NCI-H2171 (cell line): ENCODE data around the gene DENND2A.
"Not testable (repeated sequence)": the region's sequence is repeated elsewhere in the genome, so short reads cannot be mapped to it uniquely, and the experiment has no call there.

Experiments
- DNase-seq: peaks from one replicate; lab custom pipeline; 2025; lab: John Stamatoyannopoulos, UW

The DENND2A gene

DNA sequence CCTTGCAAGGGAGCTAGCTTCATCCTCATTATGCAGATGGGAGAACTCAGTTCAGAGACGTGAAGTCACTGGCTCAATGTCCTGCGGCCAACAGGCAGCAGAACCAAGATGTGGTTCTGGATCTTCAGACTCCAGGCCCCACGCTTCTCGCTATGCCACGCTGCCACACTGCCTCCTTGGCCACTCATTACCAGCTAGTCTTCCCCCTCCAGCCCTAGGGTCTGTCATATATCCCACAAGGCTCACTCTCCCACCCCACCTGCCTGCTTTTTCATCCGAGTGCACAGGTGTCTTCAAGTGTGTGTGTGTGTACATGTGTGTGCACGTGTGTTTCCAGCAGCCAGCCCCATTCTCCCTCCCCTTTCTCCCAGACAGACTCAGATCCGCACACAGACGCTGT lies 53.4 kb downstream of the DENND2A start:
- no peak for DNase-seq

DNA sequence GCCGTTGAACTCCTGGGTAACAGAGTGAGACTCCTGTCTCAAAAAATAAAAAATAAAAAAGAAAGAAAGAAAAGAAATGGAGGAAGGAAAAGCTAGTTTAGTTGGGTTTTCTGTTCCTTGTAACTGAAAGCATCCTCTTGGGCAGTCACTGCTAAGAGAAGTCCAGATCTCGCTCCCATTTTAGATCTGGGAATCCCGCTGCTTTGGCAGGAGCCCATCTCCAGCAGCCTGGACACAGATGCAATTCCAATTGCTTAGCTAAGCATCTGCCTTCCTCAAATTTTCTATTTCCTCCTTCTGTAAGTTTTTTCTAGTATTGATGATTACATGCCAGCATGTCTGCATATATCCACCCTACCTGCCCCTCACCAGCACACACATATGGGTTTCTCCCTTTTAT lies 54.1 kb downstream of the DENND2A start:
- DNase-seq = no peak

DNA sequence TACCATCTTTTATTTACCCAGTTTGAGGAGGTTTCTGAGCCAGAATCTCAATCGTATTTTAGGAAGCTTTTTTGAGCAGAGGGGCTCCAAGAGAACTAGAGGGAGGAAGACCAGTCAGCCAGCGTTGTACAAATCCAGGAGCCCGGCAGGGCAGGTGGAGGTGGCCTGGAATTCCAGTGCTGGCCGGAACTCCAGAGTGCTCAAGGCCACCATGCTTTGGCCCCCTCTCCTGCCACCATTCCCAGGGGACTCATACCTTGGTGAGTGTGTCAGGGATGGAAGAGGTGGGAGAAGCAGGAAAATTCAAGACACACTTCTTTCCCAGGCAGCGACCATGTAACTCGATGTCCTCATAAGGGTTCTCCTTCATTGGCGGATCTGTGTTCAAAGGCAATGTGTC lies 55.3 kb downstream of the DENND2A start:
- DNase-seq = no peak

DNA sequence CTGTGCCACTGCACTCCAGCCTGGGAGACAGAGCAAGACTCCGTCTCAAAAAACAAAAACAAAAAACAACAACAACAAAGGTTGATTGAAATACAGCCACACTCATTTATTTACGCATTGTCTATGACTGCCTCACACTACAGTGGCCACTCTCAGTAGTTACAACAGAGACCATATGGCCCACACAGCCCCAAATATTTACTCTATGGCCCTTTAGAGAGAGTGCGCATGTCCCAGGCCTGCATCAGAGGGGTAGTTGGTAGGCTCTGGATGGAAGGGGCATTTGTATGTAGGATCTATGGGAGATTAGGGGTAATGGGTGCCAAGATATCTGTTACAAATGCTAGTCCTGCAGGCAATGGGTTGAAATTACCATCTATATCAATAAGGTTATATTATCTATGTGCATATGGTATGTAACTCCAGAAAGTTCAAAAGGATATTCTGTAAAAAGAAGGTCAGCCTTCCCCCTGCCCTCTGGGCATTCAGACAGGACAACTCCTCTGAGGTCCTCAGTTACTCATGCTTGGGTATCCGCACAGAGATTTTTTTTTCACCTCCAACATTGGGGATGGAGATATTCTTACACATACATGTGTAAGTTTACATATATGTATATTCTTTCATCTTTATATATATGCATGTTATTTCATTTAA lies 56.3 kb downstream of the DENND2A start:
- no peak for DNase-seq

DNA sequence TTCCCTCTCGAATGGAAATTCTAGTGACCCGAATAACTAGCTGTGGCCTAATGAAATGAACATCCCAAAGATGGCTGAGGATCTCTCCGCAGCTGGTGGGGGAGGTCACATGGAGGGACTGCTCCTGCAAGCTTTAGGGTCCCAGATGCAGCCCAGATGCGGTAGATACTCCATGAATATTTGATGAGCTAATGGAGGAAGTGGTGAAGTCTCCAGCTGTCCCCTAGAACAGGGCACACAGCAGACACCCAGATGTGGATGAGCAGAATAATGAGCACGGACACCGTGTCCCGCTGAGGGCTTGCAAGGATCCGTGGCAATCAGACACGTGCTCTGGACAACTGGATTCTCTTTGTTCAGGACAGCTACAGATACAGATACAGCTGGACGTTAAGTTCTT lies 59.2 kb downstream of the DENND2A start:
- no peak for DNase-seq

DNA sequence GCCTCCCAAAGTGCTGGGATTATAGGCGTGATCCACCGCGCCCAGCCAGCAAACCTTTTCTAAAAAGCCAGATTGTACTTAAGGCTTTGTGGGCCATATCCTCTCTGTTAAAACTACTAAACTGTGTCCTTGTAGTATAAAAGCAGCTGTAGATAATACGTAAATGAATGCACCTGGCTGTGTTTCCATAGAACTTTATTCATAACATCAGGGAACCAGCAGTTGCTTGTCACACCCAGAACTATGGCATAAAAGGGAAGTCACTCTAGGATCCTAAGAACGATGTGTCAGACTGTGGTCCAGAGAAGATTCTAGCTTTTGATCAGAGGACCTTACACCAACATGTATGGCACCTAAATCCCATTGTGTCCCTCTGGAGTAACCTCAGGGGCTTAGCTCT lies 63.0 kb downstream of the DENND2A start:
- no peak for DNase-seq

DNA sequence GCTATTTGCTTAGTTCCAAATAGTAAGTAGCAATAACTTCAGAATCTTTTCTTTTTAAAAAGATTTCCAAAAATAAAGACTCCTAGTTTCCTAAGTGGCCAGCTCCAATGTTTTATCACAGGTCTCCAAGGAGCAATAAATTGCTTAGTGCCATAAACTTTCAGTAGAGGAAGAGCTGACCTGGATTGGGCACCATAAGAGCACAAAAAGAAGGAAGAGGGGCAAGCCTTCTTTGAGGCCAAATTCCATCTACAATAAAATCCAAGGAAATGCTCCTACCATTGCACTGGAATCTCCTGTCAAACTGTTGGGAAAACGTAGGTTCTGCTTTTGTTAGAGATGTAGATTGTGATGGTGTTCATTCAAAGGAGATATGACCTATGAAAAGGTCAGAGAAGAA lies 64.0 kb downstream of the DENND2A start:
- DNase-seq = no peak

DNA sequence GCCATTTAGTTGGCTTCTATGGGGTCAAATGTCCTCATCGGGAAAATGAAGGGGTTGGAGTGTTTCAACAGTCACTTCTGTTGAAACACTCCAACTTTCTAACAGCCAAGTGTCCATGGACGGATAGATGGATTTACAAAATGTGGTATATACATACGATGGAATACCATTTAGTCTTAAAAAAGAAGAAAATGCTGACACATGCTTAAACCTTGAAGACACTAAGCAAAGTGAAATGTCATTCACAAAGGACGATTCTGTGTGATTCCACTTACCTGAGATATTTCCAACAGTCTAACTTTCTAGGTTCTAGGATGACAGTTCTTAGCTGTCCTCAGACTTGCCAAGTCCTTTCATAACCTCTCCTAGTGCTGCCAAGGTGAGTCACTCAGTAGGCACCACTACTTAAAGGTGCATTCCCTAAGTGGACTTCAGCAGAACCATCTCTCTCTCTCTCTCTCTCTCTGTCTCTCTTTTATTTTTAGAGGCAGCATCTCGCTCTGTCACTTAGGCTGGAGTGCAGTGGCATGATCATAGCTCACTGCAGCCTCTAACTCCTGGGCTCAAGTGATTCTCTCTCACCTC lies 69.0 kb downstream of the DENND2A start:
- no peak for DNase-seq

DNA sequence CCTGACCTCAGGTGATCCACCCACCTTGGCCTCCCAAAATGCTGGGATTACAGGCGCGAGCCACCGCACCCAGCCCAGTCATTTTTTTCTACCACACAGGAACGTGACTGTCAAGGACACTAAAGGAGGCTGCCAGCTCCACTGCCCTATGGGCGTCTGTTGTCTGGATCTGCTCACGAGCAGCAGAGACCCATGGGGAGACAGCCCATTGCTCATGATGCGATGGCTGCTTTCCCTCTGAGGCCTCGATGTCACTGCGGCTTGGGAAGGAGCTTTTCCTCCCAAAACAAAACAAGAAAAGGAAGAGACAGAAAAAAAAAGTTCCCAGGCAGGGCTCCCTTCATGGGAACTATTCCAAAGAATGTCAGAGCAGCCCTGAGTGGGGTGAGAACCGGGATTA lies 70.5 kb downstream of the DENND2A start:
- no peak for DNase-seq

DNA sequence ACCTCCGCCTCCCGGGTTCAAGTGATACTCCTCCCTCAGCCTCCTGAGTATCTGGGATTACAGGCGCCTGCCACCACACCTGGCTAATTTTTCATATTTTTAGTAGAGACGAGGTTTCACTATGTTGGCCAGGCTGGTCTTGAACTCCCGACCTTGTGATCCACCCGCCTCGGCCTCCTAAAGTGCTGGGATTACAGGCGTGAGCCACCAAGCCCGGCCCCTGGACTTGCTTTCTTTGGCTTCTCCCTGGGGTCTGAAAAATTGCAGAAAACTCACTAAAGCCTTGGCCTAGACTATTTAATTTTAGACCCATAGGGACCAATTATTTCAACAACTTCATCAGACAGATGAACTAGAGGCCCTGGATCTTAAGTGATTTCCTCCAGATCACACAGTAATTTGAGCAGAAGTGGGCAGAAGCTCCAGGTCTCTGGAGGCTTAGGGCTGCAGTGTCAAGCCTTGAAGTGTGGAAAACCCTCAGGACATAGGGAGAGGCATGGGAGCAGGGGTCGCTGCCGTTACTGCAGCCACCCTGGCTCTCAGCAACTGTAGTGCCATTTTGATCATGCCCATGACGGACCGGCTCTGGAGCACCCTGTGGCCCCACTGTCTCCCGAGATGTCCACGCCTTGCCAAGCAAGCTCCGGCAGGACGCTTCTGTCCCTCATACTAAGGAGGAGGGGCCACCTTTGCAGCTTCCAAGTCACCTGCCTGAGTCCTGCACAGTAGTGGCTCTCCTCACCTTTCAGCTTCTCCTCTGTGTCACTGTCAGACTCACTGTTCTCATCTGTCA lies 72.4 kb downstream of the DENND2A start:
- no peak for DNase-seq

DNA sequence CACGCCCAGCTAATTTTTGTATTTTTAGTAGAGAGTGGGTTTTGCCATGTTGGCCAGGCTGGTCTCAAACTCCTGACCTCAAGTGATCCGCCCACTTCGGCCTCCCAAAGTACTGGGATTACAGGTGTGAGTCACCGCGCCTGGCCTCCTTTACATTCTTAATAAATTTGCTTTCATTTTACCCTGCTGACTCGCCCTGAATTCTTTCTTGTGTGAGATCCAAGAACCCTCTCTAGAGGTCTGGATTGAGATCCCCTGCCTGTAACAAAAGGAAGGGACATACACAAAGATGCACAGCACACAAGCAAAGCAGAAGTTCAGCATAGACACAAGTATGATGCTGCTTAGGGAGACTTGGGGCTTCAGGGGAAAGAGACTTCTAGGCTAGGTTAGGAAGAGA lies 74.4 kb downstream of the DENND2A start:
- DNase-seq = not testable (repeated sequence)

DNA sequence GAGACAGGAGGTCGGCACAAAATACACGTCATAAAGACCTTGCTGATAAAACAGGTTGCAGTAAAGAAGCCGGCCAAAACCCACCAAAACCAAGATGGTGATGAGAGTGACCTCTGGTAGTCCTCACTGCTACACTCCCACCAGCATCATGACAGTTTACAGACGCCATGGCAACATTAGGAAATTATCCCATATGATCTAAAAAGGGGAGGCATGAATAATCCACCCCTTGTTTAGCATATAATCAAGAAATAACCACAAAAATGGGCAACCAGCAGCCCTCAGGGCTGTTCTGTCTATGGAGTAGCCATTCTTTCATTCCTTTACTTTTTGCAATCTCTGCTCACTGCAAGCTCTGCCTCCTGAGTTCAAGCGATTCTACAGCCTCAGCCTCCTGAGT lies 74.9 kb downstream of the DENND2A start:
- not testable (repeated sequence) for DNase-seq

DNA sequence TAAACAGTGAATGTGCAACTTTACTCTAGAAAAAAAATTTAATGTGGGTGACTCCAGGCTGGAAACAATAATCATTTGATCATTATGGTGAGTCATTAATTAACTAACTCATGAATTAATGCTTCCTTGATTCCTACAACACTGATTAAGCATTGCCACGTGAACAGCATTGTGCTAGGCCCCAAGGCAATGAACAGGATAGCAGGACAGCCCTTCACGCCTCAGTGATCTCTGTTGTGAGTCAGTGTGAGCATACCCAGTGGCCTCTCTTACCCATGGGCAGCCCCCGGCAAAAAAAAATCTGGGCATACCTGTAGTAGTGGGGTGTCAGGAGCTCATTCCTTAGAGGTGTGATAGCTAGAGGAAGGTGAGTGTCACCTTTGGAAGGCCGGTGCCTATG lies 76.0 kb downstream of the DENND2A start:
- no peak for DNase-seq

DNA sequence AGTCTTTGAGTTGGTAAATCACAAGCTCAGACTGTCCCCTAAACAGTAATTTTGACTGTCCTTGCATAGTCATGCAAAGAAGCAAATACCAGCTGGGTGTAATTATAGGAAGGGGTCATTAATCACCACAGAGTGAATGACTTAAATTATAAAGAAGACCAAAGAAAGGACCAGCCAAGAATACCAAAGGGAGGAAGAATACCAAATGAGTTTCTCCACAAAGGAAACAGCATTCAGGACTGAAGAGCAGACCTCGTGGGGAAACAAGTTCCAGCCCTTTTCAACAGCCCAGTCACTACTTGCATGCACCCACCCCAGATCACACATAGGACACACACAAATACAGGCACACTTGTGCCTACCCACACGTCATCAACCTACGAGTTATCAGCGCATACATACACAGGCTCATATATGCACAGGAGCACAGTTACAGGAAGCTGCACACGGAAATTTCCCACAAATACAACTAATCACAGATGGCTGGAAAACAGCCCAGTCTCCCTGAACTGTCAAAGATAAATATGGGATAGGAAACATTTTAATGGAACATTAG lies 77.6 kb downstream of the DENND2A start:
- DNase-seq = no peak

DNA sequence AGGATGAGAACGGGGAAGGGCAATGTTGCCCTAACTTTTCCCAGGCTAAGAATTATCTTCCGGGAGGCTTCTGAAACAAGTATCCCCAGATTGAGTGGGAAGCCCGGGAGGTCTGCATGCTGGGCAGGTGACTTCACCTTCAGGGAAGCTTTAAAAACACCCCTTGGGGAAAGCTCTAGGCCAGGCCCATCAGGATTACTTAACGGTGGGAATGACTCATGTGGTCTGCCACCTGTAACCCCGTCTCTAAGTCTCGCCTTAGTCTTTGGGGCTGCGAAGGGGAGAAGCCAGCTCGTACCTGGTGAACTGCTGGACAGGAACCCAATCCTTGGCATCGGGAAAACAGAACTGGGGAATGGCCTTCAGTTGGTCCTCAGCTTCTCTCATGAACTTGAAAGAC lies 81.2 kb downstream of the DENND2A start:
- DNase-seq = no peak

DNA sequence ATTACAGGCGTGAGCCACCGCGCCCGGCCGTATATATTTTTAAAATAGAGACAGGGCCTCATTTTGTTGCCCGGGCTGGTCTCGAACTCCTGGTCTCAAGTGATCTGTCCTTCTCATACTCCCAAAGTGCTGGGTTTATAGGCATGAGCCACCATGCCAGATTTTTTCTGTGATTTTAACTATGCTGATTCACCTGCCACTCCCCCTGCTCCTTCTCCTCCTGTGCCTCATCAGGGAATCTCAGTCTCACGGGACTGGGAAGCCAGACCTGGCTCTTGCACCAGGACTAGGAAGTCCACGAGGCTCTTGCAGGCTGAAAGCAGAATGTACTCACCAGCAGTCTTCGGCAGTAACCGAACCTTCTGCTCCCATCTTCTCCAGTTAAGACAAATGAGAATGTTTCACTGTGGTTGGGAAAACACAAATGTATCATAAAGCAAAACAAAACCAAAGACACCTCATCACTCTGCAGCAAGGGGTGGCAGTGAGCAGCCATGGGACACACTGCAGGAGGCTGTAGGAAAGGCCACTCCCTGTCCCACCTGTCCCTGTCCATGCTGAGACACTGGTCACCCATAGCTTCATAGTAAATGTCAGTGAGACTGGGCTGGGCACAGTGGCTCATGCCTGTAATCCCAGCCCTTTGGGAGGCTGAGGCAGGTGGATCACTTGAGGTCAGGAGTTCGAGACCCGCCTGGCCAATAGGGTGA lies 82.6 kb downstream of the DENND2A start:
- DNase-seq = no peak

DNA sequence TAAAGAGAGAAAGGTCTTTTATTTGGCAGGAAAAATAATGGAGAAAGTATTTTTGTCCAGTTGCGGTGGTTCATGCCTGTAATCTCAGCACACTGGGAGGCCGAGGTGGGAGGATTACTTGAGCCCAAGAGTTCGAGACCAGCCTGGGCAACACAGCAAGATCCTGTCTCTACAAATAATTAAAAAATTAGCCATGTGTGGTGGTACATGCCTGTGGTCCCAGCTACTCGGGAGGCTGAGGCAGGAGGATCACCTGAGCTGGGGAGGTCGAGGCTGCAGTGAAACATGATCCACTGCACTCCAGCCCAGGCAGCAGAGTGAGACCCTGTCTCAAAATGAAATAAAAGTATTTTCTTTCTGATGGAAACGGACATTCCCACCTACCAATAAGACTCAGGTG lies 83.5 kb downstream of the DENND2A start:
- no peak for DNase-seq

DNA sequence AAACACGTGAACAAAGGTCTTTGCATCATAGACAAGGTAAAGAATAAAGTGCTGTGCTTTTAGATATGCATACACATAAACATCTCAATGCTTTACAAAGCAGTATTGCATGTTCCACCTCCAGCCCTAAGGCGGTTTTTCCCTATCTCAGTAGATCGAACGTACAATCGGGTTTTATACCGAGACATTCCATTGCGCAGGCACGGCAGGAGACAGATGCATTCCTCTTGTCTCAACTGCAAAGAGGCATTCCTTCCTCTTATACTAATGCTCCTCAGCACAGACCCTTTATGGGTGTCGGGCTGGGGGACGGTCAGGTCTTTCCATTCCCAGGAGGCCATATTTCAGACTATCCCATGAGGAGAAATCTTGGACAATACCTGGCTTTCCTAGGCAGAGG lies 87.4 kb downstream of the DENND2A start:
- not testable (repeated sequence) for DNase-seq

DNA sequence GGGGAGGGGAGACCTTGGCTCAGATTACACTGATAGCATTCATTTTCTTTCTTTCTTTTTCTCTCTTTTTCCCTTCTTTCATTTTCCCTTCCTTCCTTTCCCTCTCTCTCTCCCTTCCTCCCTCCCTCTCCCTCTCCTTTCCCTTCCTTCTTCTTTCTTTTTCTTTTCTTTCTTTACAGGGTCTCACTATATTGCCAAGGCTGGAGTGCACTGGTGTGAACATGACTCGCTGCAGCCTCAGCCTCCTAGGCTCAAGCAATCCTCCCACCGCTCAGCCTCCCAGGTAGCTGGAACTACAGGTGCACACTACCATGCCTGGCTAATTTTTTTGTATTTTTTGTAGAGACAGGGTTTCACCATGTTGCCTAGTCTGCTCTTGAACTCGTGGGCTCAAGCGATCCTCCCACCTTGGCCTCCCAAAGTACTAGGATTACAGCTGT lies 88.4 kb downstream of the DENND2A start:
- DNase-seq = no peak

DNA sequence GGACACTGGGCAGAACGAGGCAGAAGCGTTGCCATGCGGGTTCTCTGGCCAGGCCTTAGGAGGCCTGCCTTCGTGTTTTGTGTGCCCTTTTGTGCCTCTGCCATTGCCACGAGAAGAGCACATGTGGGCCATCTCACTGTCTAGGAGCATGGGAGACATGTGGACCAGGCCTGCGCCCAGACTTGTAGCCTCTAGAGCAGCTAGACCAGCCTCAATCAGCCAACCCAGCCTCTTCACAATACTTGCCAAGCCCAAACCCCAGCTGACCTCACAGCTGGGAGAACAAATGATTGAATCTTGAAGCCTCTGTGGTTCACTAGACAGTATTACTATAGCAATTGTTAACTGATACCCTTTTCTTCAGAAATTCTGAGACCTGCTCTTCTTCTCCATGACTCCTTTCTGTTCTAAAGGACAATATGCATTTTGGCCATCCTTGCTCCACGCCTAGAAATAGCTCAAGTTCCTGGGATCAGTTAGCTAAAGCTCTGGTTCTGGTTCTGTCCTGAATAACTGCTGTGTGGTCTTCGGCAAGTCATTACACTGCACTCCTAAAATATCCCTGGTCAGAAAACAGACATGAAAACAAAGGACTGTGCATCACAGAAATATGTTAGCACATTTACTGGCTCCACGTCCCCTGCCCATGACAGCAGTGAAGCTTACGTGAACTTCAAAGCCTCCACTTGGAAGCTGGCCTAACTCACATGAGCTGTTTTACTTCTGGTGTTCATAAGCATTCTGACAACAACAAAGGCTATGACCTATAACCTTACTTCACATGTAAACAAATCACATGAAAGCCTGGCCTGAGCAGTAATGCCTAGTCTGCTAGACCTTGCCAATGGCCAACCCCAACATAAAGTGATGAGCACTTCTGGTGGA lies 89.0 kb downstream of the DENND2A start:
- DNase-seq = no peak

DNA sequence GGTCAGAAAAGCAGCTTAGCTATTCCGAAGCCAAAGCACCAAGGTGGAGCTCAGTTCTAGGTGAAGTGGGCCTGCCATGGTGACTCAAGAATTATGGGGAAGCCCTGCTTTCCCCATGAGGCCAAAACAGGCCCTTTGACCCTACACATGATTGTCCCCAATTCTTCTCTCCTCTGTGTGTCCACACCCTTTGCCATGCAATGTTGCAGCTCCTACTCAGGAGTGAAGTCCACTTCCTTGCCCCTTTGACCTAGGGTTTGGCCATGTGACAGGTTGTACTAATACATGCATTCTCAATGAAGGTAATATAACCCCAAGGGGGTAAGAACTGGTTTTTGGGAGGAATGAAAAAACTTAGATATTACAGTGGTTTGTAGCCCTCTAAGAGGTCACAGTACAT lies 93.7 kb downstream of the DENND2A start:
- no peak for DNase-seq
